ENCODE data around the gene CHMP6.

CHMP6 gene

GRCh38 chr17:80956321-80957190 is 35.1 kb upstream of the CHMP6 start:
- no peak for DNase-seq

GRCh38 chr17:80957461-80957941 is 34.1 kb upstream of the CHMP6 start:
- no peak for DNase-seq

- no peak for DNase-seq
Observed at GRCh38 chr17:80959330-80960036, 32.2 kb upstream of the CHMP6 start.

GRCh38 chr17:80960037-80960796 is 31.4 kb upstream of the CHMP6 start:
- no peak for DNase-seq

- DNase-seq: no peak
Observed at GRCh38 chr17:80960797-80961452, 30.7 kb upstream of the CHMP6 start.

GRCh38 chr17:80961541-80962330 is 29.9 kb upstream of the CHMP6 start:
- DNase-seq: no peak

GRCh38 chr17:80962356-80963329 is 29.0 kb upstream of the CHMP6 start:
- no peak for DNase-seq

GRCh38 chr17:80963812-80964543 is 27.7 kb upstream of the CHMP6 start:
- no peak for DNase-seq

GRCh38 chr17:80964544-80964856 is 27.1 kb upstream of the CHMP6 start:
- no peak for DNase-seq

GRCh38 chr17:80964859-80965580 is 26.6 kb upstream of the CHMP6 start:
- DNase-seq: no peak

GRCh38 chr17:80965606-80966005 is 26.0 kb upstream of the CHMP6 start:
- DNase-seq: no peak

- DNase-seq: no peak
Observed at GRCh38 chr17:80967404-80967872, 24.2 kb upstream of the CHMP6 start.

- DNase-seq: no peak
Observed at GRCh38 chr17:80968602-80969029, 23.0 kb upstream of the CHMP6 start.

GRCh38 chr17:80969030-80969673 is 22.5 kb upstream of the CHMP6 start:
- no peak for DNase-seq

- no peak for DNase-seq
Observed at GRCh38 chr17:80969674-80970043, 22.0 kb upstream of the CHMP6 start.

- DNase-seq: no peak
Observed at GRCh38 chr17:80970044-80970761, 21.4 kb upstream of the CHMP6 start.

GRCh38 chr17:80970762-80971703 is 20.6 kb upstream of the CHMP6 start:
- no peak for DNase-seq

Data from inflammatory macrophage treated with lipopolysaccharide for 4 hours (primary cell).